ENCODE measurements around the gene ZNF723. TPM values are rescaled to one million over a fixed set of nuclear protein-coding genes. Genes with fewer than 3 reads are reported as not detected.
"Not testable (repeated sequence)": the region's sequence is repeated elsewhere in the genome, so short reads cannot be mapped to it uniquely, and the experiment has no call there.

Gene ZNF723
- total and polyA plus RNA-seq, 2 of the 8 experiments (the other 6 are each of a cell fraction or from before 2014, with no cell fraction given): not detected

DNA sequence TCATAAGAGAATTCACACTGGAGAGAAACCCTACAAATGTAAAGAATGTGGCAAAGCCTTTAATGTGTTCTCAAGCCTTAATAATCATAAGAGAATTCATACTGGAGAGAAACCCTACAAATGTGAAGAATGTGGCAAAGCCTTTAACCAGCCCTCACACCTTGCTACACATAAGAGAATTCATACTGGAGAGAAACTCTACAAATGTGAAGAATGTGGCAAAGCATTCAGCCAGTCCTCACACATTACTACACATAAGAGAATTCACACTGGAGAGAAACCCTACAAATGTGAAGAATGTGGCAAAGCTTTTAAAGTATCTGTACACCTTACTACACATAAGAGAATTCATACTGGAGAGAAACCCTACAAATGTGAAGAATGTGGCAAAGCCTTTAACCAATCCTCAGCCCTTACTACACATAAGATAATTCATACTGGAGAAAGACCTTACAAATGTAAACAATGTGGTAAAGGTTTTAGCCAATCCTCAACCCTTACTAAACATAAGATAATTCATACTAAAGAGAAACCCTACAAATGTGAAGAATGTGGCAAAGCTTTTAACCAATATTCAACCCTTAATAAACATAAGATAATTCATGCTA lies 25.7 kb downstream of the ZNF723 start:
- POLR2A ChIA-PET (ENCODE audit: partially characterized antibody); H3K14ac ChIP-seq (ENCODE audit: insufficient read length); H2BK12ac ChIP-seq (ENCODE audit: low read depth, low read length); DNase-seq (ENCODE audit: low read depth in 1 of 2, low spot score in 2 of 2); H3K36me3 ChIP-seq (ENCODE audit: control insufficient read depth in 2 of 4, insufficient read depth in 4 of 4, low read length in 3 of 4); H3K79me1 ChIP-seq (ENCODE audit: low read depth, low read length); H2BK5ac ChIP-seq (ENCODE audit: low read depth, low read length); FAIRE-seq; H3K23me2 ChIP-seq (ENCODE audit: low read depth, low read length); H2BK20ac ChIP-seq (ENCODE audit: low read length); H2BK15ac ChIP-seq (ENCODE audit: low read length); H2BK120ac ChIP-seq (replicated peaks; ENCODE audit: low read depth, low read length); H3K27ac ChIP-seq (ENCODE audit: low read depth, low read length); H3K27me3 ChIP-seq (replicated peaks in 1 of 4; ENCODE audit: control insufficient read depth in 3 of 4, extremely low read depth in 1 of 4, insufficient read depth in 3 of 4, low read length in 3 of 4); H3K4me2 ChIP-seq (ENCODE audit: insufficient read depth in 1 of 2, low read depth in 2 of 2, low read length in 2 of 2); H3K18ac ChIP-seq (ENCODE audit: extremely low read depth, low read length); CTCF ChIA-PET (ENCODE audit: partially characterized antibody); H3K79me2 ChIP-seq (ENCODE audit: control insufficient read depth in 1 of 2, insufficient read depth in 2 of 2, low read length in 2 of 2); H2AFZ ChIP-seq (ENCODE audit: low read length); H3K23ac ChIP-seq (ENCODE audit: insufficient read length); H3K4me1 ChIP-seq (replicated peaks in 1 of 4; ENCODE audit: control insufficient read depth in 3 of 4, insufficient read depth in 4 of 4, low read length in 3 of 4); H2AK5ac ChIP-seq (ENCODE audit: low read depth, low read length); H3K9ac ChIP-seq (replicated peaks in 1 of 4; ENCODE audit: extremely low read depth in 1 of 4, low read depth in 3 of 4, low read length in 3 of 4); H4K20me1 ChIP-seq (replicated peaks in 1 of 2; ENCODE audit: control insufficient read depth in 1 of 2, insufficient read depth in 2 of 2, low read length in 2 of 2); H4K5ac ChIP-seq (ENCODE audit: insufficient read length, low read depth, low read length); H3K4me3 ChIP-seq (ENCODE audit: extremely low read depth in 1 of 4, insufficient read depth in 2 of 4, low read depth in 3 of 4, low read length in 4 of 4); H3K4ac ChIP-seq (replicated peaks; ENCODE audit: insufficient read length, low read depth, low read length); H4K91ac ChIP-seq (replicated peaks; ENCODE audit: insufficient read length, low read length); H4K8ac ChIP-seq (ENCODE audit: extremely low read depth, insufficient read depth, low read length); H3K56ac ChIP-seq (replicated peaks; ENCODE audit: insufficient read length, low read depth, low read length): not testable (repeated sequence)
- peaks cover 43 to 50% of the 10 kb centered on the region in 2 experiments for H3K9me3 ChIP-seq (ENCODE audit: insufficient read depth in 2 of 2, low read depth in 1 of 2, low read length in 1 of 2)
- peak; percentile 95 for TF ChIP-seq ZNF274 (IDR thresholded peaks at IDR 0.05; ENCODE audit: borderline replicate concordance, extremely low read depth, low read length)

All from H1 (cell line).